ENCODE measurements around the gene SERPINA3.
"Not testable (repeated sequence)": the region's sequence is repeated elsewhere in the genome, so short reads cannot be mapped to it uniquely, and the experiment has no call there.

Gene SERPINA3

DNA sequence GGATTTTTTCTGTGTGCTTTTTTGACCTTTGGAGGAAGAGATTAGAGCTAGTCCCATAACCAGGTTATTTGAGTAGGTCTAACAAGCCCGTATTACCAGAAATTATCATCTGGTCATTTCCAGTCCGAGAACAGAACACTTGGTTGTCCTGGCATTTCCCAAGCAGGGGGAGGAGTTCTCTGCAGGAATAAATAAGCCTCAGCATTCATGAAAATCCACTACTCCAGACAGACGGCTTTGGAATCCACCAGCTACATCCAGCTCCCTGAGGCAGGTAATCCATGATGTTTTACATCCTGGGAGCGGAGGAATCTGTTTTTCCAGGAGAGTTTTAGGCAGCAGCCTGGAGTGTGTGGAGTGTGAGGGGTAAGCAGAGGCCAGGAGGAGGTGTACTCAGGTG is at the start of gene SERPINA3:
Gene SERPINA3 (plus strand): TSS at position 218 of the 400 bp plus-strand sequence. CDS start 2,051 bp downstream, outside the sequence.
- no peak for DNase-seq (ENCODE audit: low spot score)

DNA sequence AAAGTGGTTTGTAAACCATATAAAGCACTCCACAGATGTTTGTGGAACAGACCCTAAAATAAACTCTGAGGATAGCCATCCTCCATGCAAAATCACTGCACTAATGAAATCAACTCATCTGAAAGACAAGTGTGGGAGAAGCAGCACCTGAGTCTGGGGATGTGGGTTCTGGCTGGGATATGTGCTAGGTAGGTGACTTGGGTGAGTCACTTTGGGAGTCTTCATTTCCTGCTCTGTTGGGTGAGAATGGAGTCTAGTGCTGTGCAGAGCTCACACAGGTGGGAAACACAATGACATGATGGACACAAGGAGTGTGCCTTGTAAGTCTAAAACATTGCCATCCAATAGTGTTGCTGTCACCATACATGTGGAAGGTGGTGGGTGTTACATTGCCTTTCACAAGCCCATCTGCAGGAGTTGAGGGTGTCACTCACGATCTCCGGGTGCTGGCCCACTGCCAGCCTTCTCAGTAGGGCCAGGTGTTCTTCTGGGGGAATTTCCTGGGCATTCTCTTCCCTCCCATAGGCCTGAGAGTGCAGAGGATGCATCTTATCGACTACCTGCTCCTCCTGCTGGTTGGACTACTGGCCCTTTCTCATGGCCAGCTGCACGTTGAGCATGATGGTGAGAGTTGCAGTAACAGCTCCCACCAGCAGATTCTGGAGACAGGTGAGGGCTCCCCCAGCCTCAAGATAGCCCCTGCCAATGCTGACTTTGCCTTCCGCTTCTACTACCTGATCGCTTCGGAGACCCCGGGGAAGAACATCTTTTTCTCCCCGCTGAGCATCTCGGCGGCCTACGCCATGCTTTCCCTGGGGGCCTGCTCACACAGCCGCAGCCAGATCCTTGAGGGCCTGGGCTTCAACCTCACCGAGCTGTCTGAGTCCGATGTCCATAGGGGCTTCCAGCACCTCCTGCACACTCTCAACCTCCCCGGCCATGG is 49.0 kb upstream of the SERPINA3 start:
- no peak for DNase-seq (ENCODE audit: low spot score)

DNA sequence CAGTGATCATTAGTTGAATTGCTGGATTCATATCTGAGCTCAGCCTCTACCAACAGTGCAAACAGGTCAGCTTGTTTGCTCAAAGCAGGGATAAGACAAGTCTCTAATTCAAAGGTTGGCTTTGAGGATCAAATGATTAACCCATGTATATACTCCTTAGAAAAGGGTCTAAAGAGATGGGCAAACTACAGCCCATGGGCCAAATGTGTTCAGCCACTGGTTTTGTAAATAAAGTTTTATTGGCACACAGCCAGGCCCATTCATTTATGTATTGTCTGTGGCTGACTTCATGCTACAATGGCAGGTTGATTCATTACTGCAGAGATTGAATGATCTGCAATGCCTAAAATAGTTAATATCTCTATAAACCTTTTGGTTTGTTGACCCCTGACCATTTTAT is 47.8 kb upstream of the SERPINA3 start:
- no peak for DNase-seq (ENCODE audit: low spot score)

GRCh38 chr14:94568186-94568585 is 44.0 kb upstream of the SERPINA3 start:
- no peak for DNase-seq (ENCODE audit: low spot score)

- no peak for DNase-seq (ENCODE audit: low spot score)
Measured at GRCh38 chr14:94569381-94570001, 42.7 kb upstream of the SERPINA3 start.

DNA sequence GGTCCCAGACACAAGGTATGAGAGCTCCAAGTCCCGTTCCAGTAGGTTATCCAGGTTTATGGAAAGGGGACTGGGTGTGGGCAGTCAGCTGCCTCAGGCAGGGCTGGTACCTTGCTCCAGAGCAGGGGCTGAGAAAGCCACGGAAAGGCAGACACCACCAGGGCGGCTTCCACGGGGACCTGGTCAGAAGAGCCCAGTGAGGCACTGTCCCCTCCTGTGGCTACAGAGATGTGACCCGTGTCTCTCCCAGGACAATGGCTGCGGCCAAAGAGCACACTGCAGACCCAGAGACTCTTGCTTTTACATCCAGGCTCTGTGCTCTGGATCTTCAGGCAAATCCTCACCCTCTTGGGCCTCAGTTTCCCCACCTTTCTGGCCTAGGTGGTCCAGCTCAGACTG is 42.2 kb upstream of the SERPINA3 start:
- DNase-seq (ENCODE audit: low spot score) = no peak

GRCh38 chr14:94570440-94570839 is 41.8 kb upstream of the SERPINA3 start:
- no peak for DNase-seq (ENCODE audit: low spot score)

DNA sequence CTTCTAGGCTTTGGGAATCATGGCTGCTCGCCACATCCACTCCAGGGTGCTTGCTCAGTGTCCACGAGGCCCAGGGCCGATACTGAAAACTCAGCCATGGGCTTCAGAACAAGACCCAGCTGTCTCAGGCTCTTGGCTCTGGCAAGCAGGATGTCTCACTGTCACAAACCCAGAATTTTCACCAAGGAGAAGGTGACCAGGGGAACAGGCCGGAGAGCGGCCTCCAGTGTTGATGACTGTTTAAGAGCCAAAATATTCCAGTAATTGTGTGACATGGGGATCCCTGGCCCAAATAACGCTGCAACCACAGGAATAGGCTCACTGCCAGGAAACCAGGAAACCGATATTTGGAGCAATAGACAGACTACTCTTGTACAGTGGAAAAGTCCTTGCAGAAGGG is 40.8 kb upstream of the SERPINA3 start:
- no peak for DNase-seq (ENCODE audit: low spot score)

- DNase-seq (ENCODE audit: low spot score) = no peak
Measured at GRCh38 chr14:94571950-94572349, 40.2 kb upstream of the SERPINA3 start.

DNA sequence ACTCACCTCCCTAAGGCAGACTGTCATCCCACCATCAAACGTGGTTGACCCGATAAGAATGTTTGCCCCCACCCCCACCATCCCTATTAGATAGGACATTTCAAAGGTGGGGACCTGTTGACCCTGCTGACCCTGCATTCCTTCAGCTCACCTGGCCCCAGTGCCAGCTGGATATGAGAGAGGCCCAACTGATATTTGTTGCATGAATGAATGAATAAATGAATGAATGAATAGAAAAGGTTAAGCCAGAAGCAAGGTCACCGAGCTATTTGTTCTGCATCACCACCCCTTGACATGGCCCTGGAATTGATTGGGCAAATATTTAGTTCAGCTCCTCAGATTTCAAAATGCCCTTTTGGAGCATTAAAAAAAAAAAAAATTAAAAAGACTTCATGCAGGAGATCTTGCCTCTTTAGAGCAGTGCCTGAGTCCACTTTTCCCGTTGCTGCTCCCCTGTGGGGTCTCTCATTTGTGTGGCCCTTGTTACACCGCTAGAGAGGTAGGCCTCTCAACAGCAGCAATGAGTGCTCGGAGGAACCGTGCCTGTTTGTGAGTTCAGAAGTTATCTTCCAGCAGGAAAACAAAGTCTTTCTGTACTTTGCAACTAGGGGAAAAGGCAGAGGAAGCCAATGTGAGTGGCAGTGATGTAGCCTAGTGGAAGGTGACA is 39.4 kb upstream of the SERPINA3 start:
- DNase-seq (ENCODE audit: low spot score) = no peak

DNA sequence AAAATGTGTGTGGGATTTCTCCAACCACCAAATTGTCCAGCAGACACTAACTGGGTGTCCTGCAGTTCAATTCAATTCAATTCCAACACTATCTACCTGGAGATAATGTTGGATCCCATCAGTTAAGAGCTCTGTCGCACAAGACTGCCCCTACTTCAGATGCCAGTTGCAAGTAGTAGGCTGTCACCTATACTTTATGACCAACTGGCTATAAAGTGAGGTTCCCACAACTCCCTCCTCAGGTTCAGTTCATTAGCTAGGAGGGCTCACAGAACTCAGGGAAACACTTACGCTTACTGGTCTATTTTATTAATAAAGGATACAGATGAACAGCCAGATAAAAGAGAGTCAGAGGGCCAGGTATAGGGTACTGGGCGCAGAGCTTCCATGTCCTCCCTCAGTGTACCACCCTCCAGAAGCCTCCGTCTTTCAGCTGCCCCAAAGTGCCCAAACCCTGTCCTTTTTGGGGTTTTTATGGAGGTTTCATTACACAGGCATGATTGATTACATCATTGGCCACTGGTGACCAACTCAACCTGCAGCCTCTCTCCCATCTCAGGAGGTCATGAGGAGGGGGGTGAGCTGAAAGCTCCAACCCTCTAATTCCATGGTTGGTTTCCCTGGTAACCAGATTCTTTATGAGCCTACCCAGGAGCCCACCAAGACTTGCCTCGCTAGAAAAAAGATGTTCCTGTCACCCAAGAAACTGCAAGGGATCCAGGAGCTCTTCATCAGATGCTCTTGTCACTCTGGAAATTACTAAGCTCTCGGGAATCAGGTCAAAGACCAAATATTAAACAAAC is 38.5 kb upstream of the SERPINA3 start:
- DNase-seq (ENCODE audit: low spot score) = no peak

GRCh38 chr14:94574336-94574735 is 37.9 kb upstream of the SERPINA3 start:
- no peak for DNase-seq (ENCODE audit: low spot score)

DNA sequence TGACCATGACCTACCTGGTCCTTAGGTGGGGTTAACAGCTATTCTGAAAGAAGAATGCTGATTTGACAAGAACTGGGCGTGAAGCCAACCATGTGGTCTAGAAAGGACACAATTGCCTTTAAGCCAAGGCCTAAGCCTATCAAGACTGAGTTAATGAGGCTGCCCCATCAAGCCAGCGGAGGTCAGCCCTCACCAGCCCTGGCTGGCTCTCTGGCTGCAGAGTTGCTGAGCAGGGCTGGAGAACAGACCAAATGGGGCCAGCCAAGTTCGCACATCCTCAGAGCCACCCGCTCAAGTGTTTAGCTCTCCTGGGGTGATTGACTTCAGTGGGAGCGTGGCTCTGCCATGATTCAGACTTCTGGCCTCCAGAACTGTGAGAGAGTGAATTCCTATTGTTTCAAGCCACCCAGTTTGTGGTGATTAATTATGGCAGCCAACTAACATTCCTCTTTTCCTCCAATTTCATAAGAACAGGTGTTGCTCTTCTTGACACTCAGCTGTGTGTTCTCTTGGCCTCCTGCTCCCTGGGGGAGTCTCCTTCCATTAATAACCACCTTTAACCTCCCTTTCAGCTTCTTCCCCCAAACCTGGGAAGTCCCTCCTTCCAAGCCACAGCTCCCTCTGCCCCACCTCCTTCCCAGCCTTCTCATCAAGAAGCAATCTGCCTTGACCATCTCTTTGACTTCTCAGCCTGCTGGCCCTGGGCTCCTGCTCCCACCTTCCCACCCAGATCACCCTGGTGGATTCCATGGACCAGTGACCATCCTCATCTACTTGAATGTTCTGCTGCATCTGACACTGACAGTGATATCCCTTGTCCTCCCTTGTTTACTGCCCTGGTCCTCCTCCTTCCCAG is 36.2 kb upstream of the SERPINA3 start:
- DNase-seq (ENCODE audit: low spot score) = no peak

DNA sequence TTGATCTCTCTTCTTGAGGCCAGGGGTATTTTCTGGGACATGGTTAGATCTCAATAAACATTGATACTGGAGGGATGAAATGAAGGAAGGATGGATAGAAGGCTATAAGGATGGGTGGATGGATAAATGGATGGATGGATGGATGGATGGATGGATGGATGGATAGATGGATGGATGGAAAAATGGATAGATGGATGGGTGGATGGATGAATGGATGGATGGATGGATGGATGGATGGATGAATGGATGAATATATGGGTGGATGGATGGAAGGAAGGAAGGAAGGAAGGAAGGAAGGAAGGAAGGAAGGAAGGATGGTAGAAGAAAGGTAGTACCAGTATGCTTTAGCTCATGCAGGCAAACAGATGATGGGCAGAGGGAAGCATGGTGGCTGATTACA is 34.7 kb upstream of the SERPINA3 start:
- DNase-seq (ENCODE audit: low spot score) = not testable (repeated sequence)

DNA sequence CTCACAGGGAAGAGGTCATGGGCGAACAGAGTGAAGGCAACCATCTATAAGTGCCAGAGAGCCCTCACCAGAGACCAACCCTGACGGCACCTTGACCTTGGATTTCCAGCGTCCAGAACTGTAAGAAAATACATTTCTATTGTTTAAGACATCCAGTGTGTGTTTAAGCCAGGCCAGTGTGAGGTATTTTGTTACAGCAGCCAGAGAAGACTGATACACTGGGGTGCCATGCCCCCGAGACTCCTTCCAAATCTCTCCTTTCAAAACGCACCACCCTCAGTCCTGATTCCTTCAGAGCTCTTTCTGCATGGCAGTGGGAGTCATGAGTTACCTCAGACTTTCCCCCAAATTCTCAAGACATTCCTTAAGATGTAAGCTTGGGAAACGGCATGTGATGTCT is 33.5 kb upstream of the SERPINA3 start:
- no peak for DNase-seq (ENCODE audit: low spot score)

DNA sequence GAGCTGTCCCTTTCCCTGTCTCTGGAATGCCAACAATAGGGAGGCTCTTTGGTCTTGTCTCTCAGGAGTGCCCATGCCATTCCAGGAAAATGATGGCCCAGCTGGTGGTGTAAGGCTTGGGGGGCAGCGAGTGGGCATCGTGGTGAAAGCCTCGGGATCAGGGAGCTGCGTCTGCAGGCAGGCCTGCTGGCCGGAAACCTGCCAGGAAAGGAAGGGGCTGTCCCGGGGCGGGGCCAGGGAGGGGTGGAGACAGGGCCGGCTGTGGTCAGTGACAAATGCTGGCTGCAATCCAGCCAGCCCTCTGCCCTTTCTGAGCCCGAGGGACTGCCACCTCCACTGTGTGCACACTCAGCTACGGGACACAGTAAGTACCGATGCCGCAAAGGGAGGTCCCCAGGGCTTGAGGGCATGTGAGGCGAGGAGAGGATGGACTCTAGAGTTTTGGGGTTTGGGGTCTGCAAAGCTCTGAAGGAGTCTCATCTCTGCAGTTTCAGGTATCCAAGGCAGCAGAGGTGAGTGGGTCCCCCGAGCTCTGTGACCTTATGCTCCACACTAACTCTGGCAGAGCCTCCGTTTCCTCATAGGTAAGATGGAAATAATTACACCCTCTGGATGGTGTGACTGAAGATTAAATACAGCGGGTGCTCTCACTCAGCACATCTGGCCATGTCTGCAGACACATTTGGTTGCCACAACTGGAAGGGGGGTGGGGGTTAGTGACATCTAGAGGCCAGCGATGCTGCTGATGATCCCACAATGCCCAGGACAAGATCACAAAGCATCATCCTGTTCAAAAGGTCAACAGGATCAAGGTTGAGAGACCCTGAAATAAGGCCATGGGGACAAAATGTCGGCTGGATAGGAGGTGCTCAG is 30.8 kb upstream of the SERPINA3 start, which contains the start of gene SERPINA5:
Gene SERPINA5 (plus strand): TSS at position 300 of the 873 bp plus-strand sequence. CDS start 5,937 bp downstream, outside the sequence.
- peak; percentile 6 for DNase-seq (ENCODE audit: low spot score)

DNA sequence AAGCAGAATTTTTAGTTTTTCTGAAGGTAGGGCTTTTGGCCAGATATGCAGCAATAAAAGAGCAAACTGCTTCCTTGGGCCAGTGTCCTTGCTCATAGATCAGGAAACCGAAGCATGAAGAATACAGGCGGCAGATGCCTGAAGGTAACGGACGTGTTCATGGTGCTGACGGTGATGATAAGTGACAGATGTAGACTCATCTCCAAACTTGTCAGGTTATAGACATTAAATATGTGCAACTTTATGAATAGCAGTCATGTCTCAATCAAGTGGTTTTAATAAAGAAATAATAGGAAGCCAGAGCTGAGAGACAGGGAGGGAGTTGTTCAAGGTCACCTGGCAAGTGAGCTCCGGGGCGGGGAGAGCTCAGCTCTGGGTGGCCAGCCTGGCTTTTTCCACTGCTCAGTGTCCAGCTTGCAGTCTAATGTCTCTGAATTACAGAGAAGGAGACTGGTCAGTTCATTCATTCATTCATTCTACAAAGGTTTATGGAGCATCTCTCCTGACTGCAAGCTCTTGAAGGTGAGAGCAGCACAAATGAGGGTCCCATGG is 29.9 kb upstream of the SERPINA3 start:
- no peak for DNase-seq (ENCODE audit: low spot score)

GRCh38 chr14:94582851-94583250 is 29.3 kb upstream of the SERPINA3 start:
- DNase-seq (ENCODE audit: low spot score) = no peak

DNA sequence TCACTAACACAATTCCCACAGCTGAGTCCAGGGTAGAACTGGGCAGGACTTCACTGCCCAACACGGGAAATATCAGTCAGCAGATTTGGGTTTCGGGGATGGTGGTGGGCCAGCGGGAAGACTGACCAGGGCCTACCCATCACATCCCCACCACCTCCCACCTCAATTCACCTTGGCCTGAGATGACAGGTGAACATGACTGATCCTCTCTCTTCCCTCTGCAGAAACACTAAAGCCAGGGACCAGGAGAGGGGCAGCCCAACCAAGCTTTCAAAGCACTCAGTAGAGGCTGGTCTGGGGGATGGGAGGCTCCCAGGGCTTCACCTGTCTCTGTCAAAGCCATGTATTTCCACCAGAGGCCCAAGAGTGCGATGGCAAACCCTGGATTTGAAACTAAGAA is 28.6 kb upstream of the SERPINA3 start:
- DNase-seq (ENCODE audit: low spot score) = no peak
